GM21381 (cell line): ENCODE results near the gene FRAT1.

Source experiments
- ATAC-seq: cut with Tn5 transposase; IDR thresholded peaks from one replicate; pipeline ENCODE4 v1.9.1; 2021; ENCODE audit warnings: mild to moderate bottlenecking, moderate library complexity; ENCODE audit not compliant: unreplicated experiment

Gene FRAT1

GRCh38 chr10:97307866-97308780 lies 10.9 kb upstream of the FRAT1 start:
- no peak for ATAC-seq

- ATAC-seq: no peak
Measured at GRCh38 chr10:97311111-97311626, 7.9 kb upstream of the FRAT1 start.

GRCh38 chr10:97312897-97313296 lies 6.2 kb upstream of the FRAT1 start:
- ATAC-seq: no peak

- no peak for ATAC-seq
Measured at GRCh38 chr10:97314671-97315070, 4.4 kb upstream of the FRAT1 start.

- ATAC-seq: peak; percentile 42
Measured at GRCh38 chr10:97319671-97320479, 804 bp downstream of the FRAT1 start.

GRCh38 chr10:97320480-97321031 lies 1.5 kb downstream of the FRAT1 start:
- no peak for ATAC-seq

GRCh38 chr10:97321032-97321803 lies 2.1 kb downstream of the FRAT1 start:
- ATAC-seq: no peak

GRCh38 chr10:97321804-97322190 lies 2.7 kb downstream of the FRAT1 start:
- ATAC-seq: no peak

- ATAC-seq: no peak
Measured at GRCh38 chr10:97323501-97323900, 4.4 kb downstream of the FRAT1 start.

- no peak for ATAC-seq
Measured at GRCh38 chr10:97325754-97326153, 6.7 kb downstream of the FRAT1 start.

- ATAC-seq: no peak
Measured at GRCh38 chr10:97327348-97328294, 8.6 kb downstream of the FRAT1 start.

- no peak for ATAC-seq
Measured at GRCh38 chr10:97328646-97329453, 9.8 kb downstream of the FRAT1 start.

GRCh38 chr10:97329766-97330165 lies 10.7 kb downstream of the FRAT1 start:
- no peak for ATAC-seq

- no peak for ATAC-seq
Measured at GRCh38 chr10:97331153-97331703, 12.2 kb downstream of the FRAT1 start.

- ATAC-seq: no peak
Measured at GRCh38 chr10:97332591-97333350, 13.7 kb downstream of the FRAT1 start.

GRCh38 chr10:97333351-97333600 lies 14.2 kb downstream of the FRAT1 start:
- ATAC-seq: no peak

- ATAC-seq: peak; percentile 19
Measured at GRCh38 chr10:97333601-97334369, 14.7 kb downstream of the FRAT1 start.
